ENCODE data around the gene CUL7. TPM values are rescaled to one million over a fixed set of nuclear protein-coding genes. Genes with fewer than 3 reads are reported as not detected.

CUL7 gene
- total and polyA plus RNA-seq, 10 of the 15 experiments (the other 5 are each of a cell fraction or from before 2014, with no cell fraction given) = 0.66 to 18.4 (median 10.9) TPM

GRCh38 chr6:43009124-43009523, 44.5 kb downstream of the CUL7 start:
- no peak for DNase-seq (ENCODE audit: low read depth, low spot score)
- TF ChIP-seq RAD21 (IDR thresholded peaks at IDR 0.05; ENCODE audit: insufficient read depth, low read depth, low read length) (peak; percentile 51), POLR2A (IDR thresholded peaks at IDR 0.05; ENCODE audit: low read depth, low read length) (no peak), USF1 (IDR thresholded peaks at IDR 0.05; ENCODE audit: borderline replicate concordance, extremely low read length, insufficient read depth, low read depth, low read length) (no peak), WRNIP1 (IDR thresholded peaks at IDR 0.05; ENCODE audit: borderline replicate concordance, low read depth, low read length) (0 out of 2 replicates have a peak, but pooled peaks have one; percentile 28), CTCF (IDR thresholded peaks at IDR 0.05 in 2 of 3, conservative IDR thresholded peaks at IDR 0.05 in 1 of 3; ENCODE audit: control insufficient read depth in 2 of 3, extremely low read depth in 1 of 3, insufficient read depth in 1 of 3, low read depth in 3 of 3, low read length in 3 of 3) (peak; percentile 47 to 62 (median 56); a peak in 5 of 6 replicates), CEBPZ (IDR thresholded peaks at IDR 0.05; ENCODE audit: low read depth, low read length) (no peak), SMC3 (IDR thresholded peaks at IDR 0.05; ENCODE audit: borderline replicate concordance, low read length) (peak; percentile 68; the same call in 1 of the 2 replicates)
- 0 out of 3 replicates have a peak, but pooled peaks have one; percentile 10 for ATAC-seq
- Histone ChIP-seq H4K20me1 (ENCODE audit: control insufficient read depth, insufficient read depth) (no peaks in the 10 kb centered on the region), H3K4me3 (no peak overlapping the region), H2AFZ (ENCODE audit: control insufficient read depth, low read depth, low read length) (no peak overlapping the region), H3K9me3 (replicated peaks; ENCODE audit: control insufficient read depth, insufficient read depth, low read length) (no peaks in the 10 kb centered on the region), H3K27ac (ENCODE audit: control insufficient read depth, insufficient read depth) (no peak overlapping the region), H3K4me2 (ENCODE audit: control insufficient read depth, insufficient read depth) (no peak overlapping the region), H3K27me3 (replicated peaks in 1 of 2; ENCODE audit: control insufficient read depth in 2 of 2, insufficient read depth in 2 of 2, low read length in 1 of 2) (no peaks in the 10 kb centered on the region), H3K4me1 (ENCODE audit: control insufficient read depth, insufficient read depth, low read length) (peaks cover 5% of the 10 kb centered on the region), H3K36me3 (ENCODE audit: control insufficient read depth in 2 of 2, insufficient read depth in 2 of 2, low read length in 1 of 2) (peaks cover 26 to 29% of the 10 kb centered on the region in 2 experiments), H3K9ac (ENCODE audit: control insufficient read depth, insufficient read depth, low read length) (no peak overlapping the region), H3K79me2 (ENCODE audit: control insufficient read depth, insufficient read depth, low read length) (peaks cover 9% of the 10 kb centered on the region)
- 42% methylated on average over 6 of the region's 6 CpGs for WGBS (ENCODE audit: insufficient coverage, insufficient replicate concordance, low lambda C conversion rate, missing lambda C conversion rate)
- CTCF ChIA-PET = interaction anchor here (0.8 to 4.1 kb wide), 6 partner anchors 13 to 134 kb away, joined by 3 to 26 read pairs (median 4); partner anchors contain the start of gene PPP2R5D
- FAIRE-seq = no peak
- intact Hi-C loops (cut with micrococcal nuclease; ENCODE audit: unreplicated experiment) (loop anchor here (1.0 to 5.0 kb wide), 2 partner anchors 107 to 134 kb away; no protein-coding TSS in a partner anchor), in situ Hi-C loops (cut with MboI) (no loop called here)
- BruUV-seq (replicated peaks) = no TSS peak
- POLR2A ChIA-PET = no interaction called here
- SMC1A ChIA-PET (ENCODE audit: uncharacterized antibody, unreplicated experiment) = interaction anchor here (0.9 to 1.2 kb wide), 2 partner anchors 109 to 135 kb away, joined by 3 to 4 read pairs; no protein-coding TSS in a partner anchor
- RAD21 ChIA-PET (ENCODE audit: unreplicated experiment) = interaction anchor here (1.5 kb wide), 1 partner anchor 44 kb away, joined by 5 read pairs; no protein-coding TSS in a partner anchor

Data from GM12878 (cell line).